22Rv1 (cell line): ENCODE data around the gene DCAF7.

Experiments used
- H3K27ac ChIP-seq: fragments of 450-650 bp; 2 replicates; pipeline ENCODE4 v1.5.1; 2017
- CTCF ChIP-seq: fragments of 450-650 bp; IDR thresholded peaks from 2 replicates; pipeline ENCODE4 v1.5.1; 2017; ENCODE audit warnings: mild to moderate bottlenecking
- ZFX ChIP-seq: fragments of 450-650 bp; IDR thresholded peaks from 2 replicates; pipeline ENCODE4 v1.6.1; 2017; ENCODE audit warnings: antibody characterized with exemption, borderline replicate concordance

The DCAF7 gene

GRCh38 chr17:63526861-63527260 is 23.4 kb upstream of the DCAF7 start:
- H3K27ac ChIP-seq: no peak overlapping the region
- TF ChIP-seq CTCF (no peak), ZFX (no peak)

GRCh38 chr17:63528183-63528582 is 22.1 kb upstream of the DCAF7 start:
- no peak overlapping the region for H3K27ac ChIP-seq
- TF ChIP-seq ZFX (no peak), CTCF (no peak)

GRCh38 chr17:63529711-63530556 is 20.3 kb upstream of the DCAF7 start:
- peak overlapping the region; percentile 32 for H3K27ac ChIP-seq

GRCh38 chr17:63530557-63531021 is 19.7 kb upstream of the DCAF7 start:
- no peak overlapping the region for H3K27ac ChIP-seq
- TF ChIP-seq ZFX (no peak), CTCF (no peak)

More at GRCh38 chr17:63529711-63530556, 20.3 kb upstream of the DCAF7 start:
- TF ChIP-seq CTCF: peak; percentile 10; the same call in 1 of the 2 replicates
- no peak for TF ChIP-seq ZFX

- TF ChIP-seq ZFX (no peak), CTCF (no peak)
- H3K27ac ChIP-seq: no peak overlapping the region
Measured at GRCh38 chr17:63531022-63531965, 19.0 kb upstream of the DCAF7 start.

GRCh38 chr17:63533433-63534077 is 16.7 kb upstream of the DCAF7 start:
- H3K27ac ChIP-seq: no peak overlapping the region
- no peak for TF ChIP-seq CTCF
- no peak for TF ChIP-seq ZFX
